ENCODE results near the gene ABHD17C. TPM values are rescaled to one million over a fixed set of nuclear protein-coding genes. Genes with fewer than 3 reads are reported as not detected.

The ABHD17C gene
- total RNA-seq, 1 donor from 2014 or later, result 17.9 TPM

- Mint-ChIP-seq H3K4me1 (peaks cover 10% of the 10 kb centered on the region), H3K36me3 (no peaks in the 10 kb centered on the region), H3K9me3 (no peaks in the 10 kb centered on the region), H3K4me3 (no peak overlapping the region), H3K27me3 (ENCODE audit: low read depth) (no peaks in the 10 kb centered on the region), H3K27ac (no peak overlapping the region)
- TF ChIP-seq CTCF (IDR thresholded peaks at IDR 0.05; ENCODE audit: unreplicated experiment), result no peak
- no peak for DNase-seq (ENCODE audit: low spot score in 2 of 2, unreplicated experiment in 2 of 2)
These were observed 33.0 kb upstream of the ABHD17C start for GRCh38 chr15:80662129-80662528.

- no peak overlapping the region for H3K4me3 Mint-ChIP-seq
- peaks cover 10% of the 10 kb centered on the region for H3K4me1 Mint-ChIP-seq
- DNase-seq (ENCODE audit: low spot score in 2 of 2, unreplicated experiment in 2 of 2), result no peak
- TF ChIP-seq CTCF (IDR thresholded peaks at IDR 0.05; ENCODE audit: unreplicated experiment), result no peak
- no peaks in the 10 kb centered on the region for H3K36me3 Mint-ChIP-seq
- H3K27me3 Mint-ChIP-seq (ENCODE audit: low read depth), result no peaks in the 10 kb centered on the region
- no peaks in the 10 kb centered on the region for H3K9me3 Mint-ChIP-seq
- peak overlapping the region; percentile 44 for H3K27ac Mint-ChIP-seq
These were observed 32.2 kb upstream of the ABHD17C start for GRCh38 chr15:80662757-80663553.

GRCh38 chr15:80665151-80665550 lies 30.0 kb upstream of the ABHD17C start:
- Mint-ChIP-seq H3K36me3 (no peaks in the 10 kb centered on the region), H3K4me3 (no peak overlapping the region), H3K9me3 (no peaks in the 10 kb centered on the region), H3K27ac (no peak overlapping the region), H3K27me3 (ENCODE audit: low read depth) (no peaks in the 10 kb centered on the region), H3K4me1 (peaks cover 10% of the 10 kb centered on the region)
- no peak for TF ChIP-seq CTCF (IDR thresholded peaks at IDR 0.05; ENCODE audit: unreplicated experiment)
- DNase-seq (ENCODE audit: low spot score in 2 of 2, unreplicated experiment in 2 of 2), result no peak

GRCh38 chr15:80667936-80668335 lies 27.2 kb upstream of the ABHD17C start:
- no peaks in the 10 kb centered on the region for H3K36me3 Mint-ChIP-seq
- H3K4me1 Mint-ChIP-seq, result peaks cover 8% of the 10 kb centered on the region
- no peak for DNase-seq (ENCODE audit: low spot score in 2 of 2, unreplicated experiment in 2 of 2)
- no peaks in the 10 kb centered on the region for H3K9me3 Mint-ChIP-seq
- H3K27me3 Mint-ChIP-seq (ENCODE audit: low read depth), result no peaks in the 10 kb centered on the region
- no peak overlapping the region for H3K27ac Mint-ChIP-seq
- no peak for TF ChIP-seq CTCF (IDR thresholded peaks at IDR 0.05; ENCODE audit: unreplicated experiment)
- H3K4me3 Mint-ChIP-seq, result no peak overlapping the region

- Mint-ChIP-seq H3K27ac (no peak overlapping the region), H3K36me3 (no peaks in the 10 kb centered on the region), H3K27me3 (ENCODE audit: low read depth) (no peaks in the 10 kb centered on the region), H3K9me3 (no peaks in the 10 kb centered on the region), H3K4me1 (peaks cover 4% of the 10 kb centered on the region), H3K4me3 (no peak overlapping the region)
- no peak for TF ChIP-seq CTCF (IDR thresholded peaks at IDR 0.05; ENCODE audit: unreplicated experiment)
- DNase-seq (ENCODE audit: low spot score in 2 of 2, unreplicated experiment in 2 of 2), result no peak
These were observed 26.4 kb upstream of the ABHD17C start for GRCh38 chr15:80668546-80669236.

All from mesothelial cell of epicardium (in vitro differentiated cells).